ENCODE measurements around the gene PGLYRP2. TPM values are rescaled to one million over a fixed set of nuclear protein-coding genes. Genes with fewer than 3 reads are reported as not detected.

The PGLYRP2 gene
- total and polyA plus RNA-seq, 2 donors (not counting 1 experiment from before 2014, with no cell fraction given): not detected

- Histone ChIP-seq H4K20me1 (ENCODE audit: control insufficient read depth, extremely low read depth, insufficient read depth, low read length) (no peaks in the 10 kb centered on the region), H3K9ac (ENCODE audit: insufficient read depth, low read length) (no peak overlapping the region), H3K79me2 (ENCODE audit: control insufficient read depth, insufficient read depth, low read length) (peaks cover 9% of the 10 kb centered on the region), H3K4me3 (replicated peaks in 1 of 4; ENCODE audit: control extremely low read depth in 1 of 4, insufficient read depth in 1 of 4, low read depth in 3 of 4, low read length in 4 of 4) (no peak overlapping the region), H2AFZ (ENCODE audit: low read length) (no peak overlapping the region), H3K27ac (ENCODE audit: insufficient read depth, low read length) (no peak overlapping the region), H3K36me3 (ENCODE audit: control insufficient read depth, insufficient read depth, low read length) (peaks cover 28% of the 10 kb centered on the region), H3K4me1 (ENCODE audit: control insufficient read depth, extremely low read depth, insufficient read depth, low read length) (no peaks in the 10 kb centered on the region), H3K9me3 (ENCODE audit: control insufficient read depth, insufficient read depth, low read depth, low read length) (no peaks in the 10 kb centered on the region), H3K4me2 (ENCODE audit: extremely low read depth, insufficient read depth, low read length) (no peak overlapping the region), H3K27me3 (ENCODE audit: control insufficient read depth, insufficient read depth, low read length) (no peaks in the 10 kb centered on the region)
- no peak for TF ChIP-seq CTCF (conservative IDR thresholded peaks at IDR 0.05 in 1 of 2, IDR thresholded peaks at IDR 0.05 in 1 of 2; ENCODE audit: low read depth in 1 of 2, low read length in 2 of 2)
- TF ChIP-seq EZH2 (IDR thresholded peaks at IDR 0.05; ENCODE audit: low read length, missing control alignments): no peak
- no peak for DNase-seq (ENCODE audit: low read depth in 2 of 2)
Measured at GRCh38 chr19:15423130-15423529, 56.2 kb downstream of the PGLYRP2 start.

DNA sequence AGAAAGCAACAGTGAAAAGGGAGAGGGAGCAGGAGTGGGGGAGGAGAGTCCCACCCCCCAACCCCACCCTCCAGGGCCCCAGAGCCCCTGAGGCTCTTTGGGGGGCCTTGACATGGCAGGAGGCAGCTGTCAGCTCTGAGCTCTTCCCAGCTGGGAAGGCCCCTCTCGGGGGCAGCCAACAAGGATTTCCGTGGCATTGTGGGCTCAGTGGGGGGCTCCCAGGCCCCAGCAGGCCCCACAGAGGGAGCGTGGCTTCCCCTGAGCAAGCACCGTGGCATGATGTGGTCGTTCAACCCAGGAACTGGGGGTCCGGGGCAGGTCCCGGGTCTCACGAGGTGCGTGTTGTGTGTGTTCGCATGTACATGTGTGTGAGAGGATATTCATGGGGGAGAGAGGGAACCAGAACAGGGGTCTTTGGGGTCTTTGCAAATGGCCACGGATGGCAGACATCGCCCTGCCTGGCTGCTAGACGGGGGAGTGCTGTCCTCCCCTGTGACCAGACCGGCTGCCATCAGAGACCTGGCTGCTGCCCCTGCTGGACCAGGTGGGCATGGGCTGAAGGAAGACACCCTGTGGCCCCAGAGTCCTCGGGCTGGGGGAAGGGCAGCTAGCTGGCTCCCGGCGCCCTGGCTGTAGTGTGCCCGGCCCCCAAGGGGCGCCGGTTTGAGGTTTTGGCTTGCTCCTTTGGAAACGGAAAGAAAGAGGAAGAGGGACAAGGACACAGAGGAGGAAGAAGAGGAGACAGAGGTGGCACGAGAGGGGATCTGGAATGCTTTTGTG, 56.8 kb downstream of the PGLYRP2 start:
- TF ChIP-seq EZH2 (IDR thresholded peaks at IDR 0.05; ENCODE audit: low read length, missing control alignments) (no peak), CTCF (conservative IDR thresholded peaks at IDR 0.05 in 1 of 2, IDR thresholded peaks at IDR 0.05 in 1 of 2; ENCODE audit: low read depth in 1 of 2, low read length in 2 of 2) (no peak)
- Histone ChIP-seq H3K27ac (ENCODE audit: insufficient read depth, low read length) (no peak overlapping the region), H3K79me2 (ENCODE audit: control insufficient read depth, insufficient read depth, low read length) (peaks cover 13% of the 10 kb centered on the region), H4K20me1 (ENCODE audit: control insufficient read depth, extremely low read depth, insufficient read depth, low read length) (no peaks in the 10 kb centered on the region), H2AFZ (ENCODE audit: low read length) (no peak overlapping the region), H3K36me3 (ENCODE audit: control insufficient read depth, insufficient read depth, low read length) (peaks cover 25% of the 10 kb centered on the region), H3K9ac (ENCODE audit: insufficient read depth, low read length) (no peak overlapping the region), H3K27me3 (ENCODE audit: control insufficient read depth, insufficient read depth, low read length) (no peaks in the 10 kb centered on the region), H3K9me3 (ENCODE audit: control insufficient read depth, insufficient read depth, low read depth, low read length) (no peaks in the 10 kb centered on the region), H3K4me1 (ENCODE audit: control insufficient read depth, extremely low read depth, insufficient read depth, low read length) (no peaks in the 10 kb centered on the region), H3K4me3 (replicated peaks in 1 of 4; ENCODE audit: control extremely low read depth in 1 of 4, insufficient read depth in 1 of 4, low read depth in 3 of 4, low read length in 4 of 4) (no peak overlapping the region), H3K4me2 (ENCODE audit: extremely low read depth, insufficient read depth, low read length) (no peak overlapping the region)
- no peak for DNase-seq (ENCODE audit: low read depth in 2 of 2)

DNA sequence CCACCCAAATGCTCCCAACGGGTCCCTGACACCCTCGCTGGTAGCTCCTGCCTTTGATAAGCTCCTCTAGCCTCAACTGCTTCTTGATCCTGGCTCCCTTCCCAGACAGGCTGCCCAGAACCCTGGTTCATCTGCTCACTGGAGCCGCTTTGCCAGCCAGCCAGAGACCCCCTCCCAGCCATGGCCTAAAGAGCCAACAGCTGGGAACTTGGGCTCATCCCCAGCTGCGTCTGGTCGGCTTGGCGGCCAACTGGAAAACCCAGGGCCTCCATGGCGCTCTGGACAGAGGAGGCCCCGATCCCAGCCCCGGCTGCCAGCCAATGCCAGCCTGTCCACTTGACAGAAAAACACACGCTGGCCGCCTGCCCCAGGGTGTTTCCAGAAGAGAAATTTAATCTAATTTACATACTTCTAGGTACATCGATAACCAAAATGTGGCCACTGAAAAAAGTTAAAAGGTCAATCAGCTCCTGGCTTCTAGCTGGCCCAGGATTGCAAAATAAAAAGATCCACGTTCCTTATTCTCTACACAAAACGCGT, 57.5 kb downstream of the PGLYRP2 start:
- H3K27ac ChIP-seq (ENCODE audit: insufficient read depth, low read length): no peak overlapping the region

More for the DNA sequence above, 57.5 kb downstream of the PGLYRP2 start:
- H3K4me1 ChIP-seq (ENCODE audit: control insufficient read depth, extremely low read depth, insufficient read depth, low read length): peaks cover 5% of the 10 kb centered on the region
- DNase-seq (ENCODE audit: low read depth in 2 of 2): peak in 1 of 2 donors; percentile 48
- no peaks in the 10 kb centered on the region for H3K27me3 ChIP-seq (ENCODE audit: control insufficient read depth, insufficient read depth, low read length)
- no peak for TF ChIP-seq EZH2 (IDR thresholded peaks at IDR 0.05; ENCODE audit: low read length, missing control alignments)
- no peak for TF ChIP-seq CTCF (conservative IDR thresholded peaks at IDR 0.05 in 1 of 2, IDR thresholded peaks at IDR 0.05 in 1 of 2; ENCODE audit: low read depth in 1 of 2, low read length in 2 of 2)
- H3K9me3 ChIP-seq (ENCODE audit: control insufficient read depth, insufficient read depth, low read depth, low read length): no peaks in the 10 kb centered on the region
- H3K9ac ChIP-seq (ENCODE audit: insufficient read depth, low read length): no peak overlapping the region
- H3K4me3 ChIP-seq (replicated peaks in 1 of 4; ENCODE audit: control extremely low read depth in 1 of 4, insufficient read depth in 1 of 4, low read depth in 3 of 4, low read length in 4 of 4): no peak overlapping the region
- no peak overlapping the region for H2AFZ ChIP-seq (ENCODE audit: low read length)
- H4K20me1 ChIP-seq (ENCODE audit: control insufficient read depth, extremely low read depth, insufficient read depth, low read length): no peaks in the 10 kb centered on the region
- H3K36me3 ChIP-seq (ENCODE audit: control insufficient read depth, insufficient read depth, low read length): peaks cover 23% of the 10 kb centered on the region
- H3K79me2 ChIP-seq (ENCODE audit: control insufficient read depth, insufficient read depth, low read length): peaks cover 20% of the 10 kb centered on the region
- H3K4me2 ChIP-seq (ENCODE audit: extremely low read depth, insufficient read depth, low read length): no peak overlapping the region

Measured in fibroblast of lung (primary cell).